Type B pancreatic cell (in vitro differentiated cells): ENCODE data around the gene KCNN3. TPM values are rescaled to one million over a fixed set of nuclear protein-coding genes. Genes with fewer than 3 reads are reported as not detected.

ENCODE experiments used
- DNase-seq: peaks from one replicate; pipeline ENCODE4 v3.0.0; 2021; ENCODE audit warnings: mixed read lengths; ENCODE audit not compliant: unreplicated experiment; ENCODE audit errors: extremely low spot score
- H3K27ac Mint-ChIP-seq: 2 replicates; pipeline ENCODE4 v1.8.0; 2021; ENCODE audit warnings: mild to moderate bottlenecking, mixed read lengths
- H3K27me3 Mint-ChIP-seq: 2 replicates; pipeline ENCODE4 v1.8.0; 2021; ENCODE audit warnings: mixed read lengths
- H3K36me3 Mint-ChIP-seq: 2 replicates; pipeline ENCODE4 v1.8.0; 2021; ENCODE audit warnings: mixed read lengths
- H3K4me1 Mint-ChIP-seq: one replicate; pipeline ENCODE4 v1.8.0; 2021; ENCODE audit warnings: mixed read lengths; ENCODE audit not compliant: unreplicated experiment
- H3K4me3 Mint-ChIP-seq: 2 replicates; pipeline ENCODE4 v1.8.0; 2021; ENCODE audit warnings: mild to moderate bottlenecking, mixed read lengths
- H3K9me3 Mint-ChIP-seq: 2 replicates; pipeline ENCODE4 v1.8.0; 2021; ENCODE audit warnings: mixed read lengths
- total RNA-seq: library from RNA; stranded (reverse); gene quantifications from 2 replicates; pipeline ENCODE4 v1.2.1, GENCODE V29; 2021; ENCODE audit warnings: low replicate concordance
- TF ChIP-seq, protein P1 (sequence below): fragments of 200-600 bp; sonication (generic); conservative IDR thresholded peaks from 2 replicates; pipeline ENCODE4 v1.5.0; 2021; ENCODE audit warnings: antibody characterized with exemption, mild to moderate bottlenecking

The KCNN3 gene
- total RNA-seq, 1 donor from 2014 or later, result 3.8 TPM

DNA sequence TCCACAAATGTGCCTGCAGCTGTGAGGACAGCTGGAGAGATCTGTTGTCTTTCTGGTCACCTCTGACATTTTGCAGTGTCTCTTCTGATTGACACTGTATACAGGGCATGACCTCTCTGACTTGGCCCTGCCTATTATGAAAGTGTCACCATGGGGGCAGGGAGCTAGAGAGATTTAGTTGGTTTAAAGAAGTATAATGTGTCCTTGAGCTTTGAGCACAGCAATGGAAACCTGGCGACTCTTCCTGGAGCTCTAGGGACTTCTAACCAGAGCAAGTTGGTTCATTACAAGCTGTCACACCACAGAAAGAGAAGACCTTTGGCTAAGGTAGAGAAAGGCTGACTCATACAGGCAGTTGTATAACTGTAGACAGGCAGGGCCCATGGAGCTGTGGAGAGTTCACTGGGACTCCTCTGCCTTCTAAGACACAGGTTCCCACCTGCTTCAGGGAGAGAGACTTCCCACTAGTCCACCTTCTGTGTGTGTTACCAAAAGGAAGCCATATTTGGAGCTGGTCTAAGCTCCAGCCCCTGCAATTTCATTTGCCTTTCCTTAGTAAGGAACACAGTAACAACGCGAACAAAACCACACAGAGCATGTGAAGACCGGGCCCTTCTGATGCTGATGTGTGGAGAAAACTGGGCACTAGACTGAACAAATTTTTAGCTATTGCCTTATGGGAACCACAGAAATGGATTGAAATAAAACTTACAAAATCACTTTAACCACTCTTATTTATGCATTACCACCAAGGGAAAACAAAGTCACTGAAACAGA, 171.6 kb downstream of the KCNN3 start:
- TF ChIP-seq, protein P1, sequence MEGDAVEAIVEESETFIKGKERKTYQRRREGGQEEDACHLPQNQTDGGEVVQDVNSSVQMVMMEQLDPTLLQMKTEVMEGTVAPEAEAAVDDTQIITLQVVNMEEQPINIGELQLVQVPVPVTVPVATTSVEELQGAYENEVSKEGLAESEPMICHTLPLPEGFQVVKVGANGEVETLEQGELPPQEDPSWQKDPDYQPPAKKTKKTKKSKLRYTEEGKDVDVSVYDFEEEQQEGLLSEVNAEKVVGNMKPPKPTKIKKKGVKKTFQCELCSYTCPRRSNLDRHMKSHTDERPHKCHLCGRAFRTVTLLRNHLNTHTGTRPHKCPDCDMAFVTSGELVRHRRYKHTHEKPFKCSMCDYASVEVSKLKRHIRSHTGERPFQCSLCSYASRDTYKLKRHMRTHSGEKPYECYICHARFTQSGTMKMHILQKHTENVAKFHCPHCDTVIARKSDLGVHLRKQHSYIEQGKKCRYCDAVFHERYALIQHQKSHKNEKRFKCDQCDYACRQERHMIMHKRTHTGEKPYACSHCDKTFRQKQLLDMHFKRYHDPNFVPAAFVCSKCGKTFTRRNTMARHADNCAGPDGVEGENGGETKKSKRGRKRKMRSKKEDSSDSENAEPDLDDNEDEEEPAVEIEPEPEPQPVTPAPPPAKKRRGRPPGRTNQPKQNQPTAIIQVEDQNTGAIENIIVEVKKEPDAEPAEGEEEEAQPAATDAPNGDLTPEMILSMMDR, result no peak
- Mint-ChIP-seq H3K27me3 (peaks cover 7% of the 10 kb centered on the region), H3K36me3 (no peaks in the 10 kb centered on the region), H3K27ac (no peak overlapping the region), H3K4me3 (no peak overlapping the region), H3K4me1 (no peaks in the 10 kb centered on the region), H3K9me3 (no peaks in the 10 kb centered on the region)
- DNase-seq, result no peak

DNA sequence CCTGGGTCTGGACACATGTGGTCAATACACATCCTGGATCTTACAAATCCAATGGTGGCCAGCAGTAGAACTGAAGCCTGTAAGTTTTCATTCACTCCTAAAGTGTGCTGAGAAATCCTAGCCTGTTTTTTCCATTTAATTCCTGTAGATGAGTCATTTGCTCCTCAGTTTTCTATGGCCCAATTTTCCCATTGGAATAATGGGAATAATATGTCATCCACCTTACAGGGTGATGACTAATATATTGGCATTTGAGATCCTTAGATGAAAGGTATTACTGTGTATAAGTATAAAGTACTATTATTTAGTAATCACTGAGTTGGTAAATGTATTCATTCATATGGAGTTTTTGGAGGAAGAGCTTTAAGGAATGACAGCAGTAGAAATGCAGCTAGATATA, 172.4 kb downstream of the KCNN3 start:
- TF ChIP-seq, protein P1, result no peak
- Mint-ChIP-seq H3K9me3 (no peaks in the 10 kb centered on the region), H3K36me3 (no peaks in the 10 kb centered on the region), H3K4me3 (no peak overlapping the region), H3K27ac (no peak overlapping the region), H3K4me1 (no peaks in the 10 kb centered on the region), H3K27me3 (peaks cover 10% of the 10 kb centered on the region)
- no peak for DNase-seq

DNA sequence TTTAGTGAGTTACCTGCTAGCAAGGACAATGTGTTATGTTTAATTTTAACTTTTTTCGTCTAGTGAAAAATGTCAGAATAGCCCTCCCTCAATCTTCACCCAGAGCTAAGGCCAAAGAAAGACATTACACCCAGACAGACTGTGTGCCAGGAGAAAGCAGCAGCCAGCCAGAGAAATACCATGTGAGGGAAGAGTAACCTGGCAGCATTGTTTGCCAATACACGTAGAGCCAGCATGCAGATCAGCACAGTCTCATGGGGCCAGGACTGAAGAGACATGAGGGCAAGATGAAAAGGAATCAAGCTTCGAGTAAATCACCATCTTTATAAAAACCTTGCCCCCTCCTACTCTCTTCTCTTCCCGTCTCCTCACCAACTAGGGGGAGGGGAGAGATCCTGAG, 173.6 kb downstream of the KCNN3 start:
- H3K4me3 Mint-ChIP-seq, result no peak overlapping the region
- H3K4me1 Mint-ChIP-seq, result no peaks in the 10 kb centered on the region
- peaks cover 10% of the 10 kb centered on the region for H3K27me3 Mint-ChIP-seq
- TF ChIP-seq, protein P1, result no peak
- DNase-seq, result no peak
- H3K27ac Mint-ChIP-seq, result no peak overlapping the region
- H3K36me3 Mint-ChIP-seq, result no peaks in the 10 kb centered on the region
- no peaks in the 10 kb centered on the region for H3K9me3 Mint-ChIP-seq

DNA sequence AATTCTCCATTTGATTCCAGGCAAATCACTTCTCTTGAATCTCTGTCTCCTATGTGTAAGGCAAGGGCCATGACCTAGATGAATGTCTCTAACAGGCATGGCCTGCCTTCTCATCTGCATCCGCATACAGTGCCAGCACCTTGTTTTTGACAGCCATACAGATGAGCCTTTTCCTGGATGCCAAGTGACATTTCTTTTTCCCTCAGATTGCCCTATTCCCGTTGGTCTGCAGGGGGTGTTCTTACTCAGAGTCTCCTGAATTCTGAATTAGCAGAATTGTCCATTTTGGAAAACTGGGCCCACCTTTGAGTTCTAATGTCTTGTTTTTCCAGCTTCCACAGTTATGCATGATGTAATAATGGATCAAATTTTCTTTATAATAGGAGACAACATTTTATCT, 174.1 kb downstream of the KCNN3 start:
- DNase-seq, result no peak
- no peaks in the 10 kb centered on the region for H3K36me3 Mint-ChIP-seq
- H3K4me1 Mint-ChIP-seq, result no peaks in the 10 kb centered on the region

GRCh38 chr1:154694995-154695394, 175.1 kb downstream of the KCNN3 start:
- Mint-ChIP-seq H3K36me3 (no peaks in the 10 kb centered on the region), H3K4me1 (no peaks in the 10 kb centered on the region), H3K27ac (no peak overlapping the region), H3K9me3 (no peaks in the 10 kb centered on the region), H3K4me3 (no peak overlapping the region), H3K27me3 (peaks cover 10% of the 10 kb centered on the region)
- DNase-seq, result no peak
- TF ChIP-seq, protein P1, result no peak

More for the DNA sequence above, 174.1 kb downstream of the KCNN3 start:
- no peak overlapping the region for H3K27ac Mint-ChIP-seq
- peaks cover 10% of the 10 kb centered on the region for H3K27me3 Mint-ChIP-seq
- no peaks in the 10 kb centered on the region for H3K9me3 Mint-ChIP-seq
- TF ChIP-seq, protein P1, result peak; percentile 49
- H3K4me3 Mint-ChIP-seq, result no peak overlapping the region
